PC-9 (cell line): Measurements from ENCODE around the gene MTHFSD.

Source experiments
- EZH2 ChIP-seq: fragments of 200-600 bp; sonication (generic); IDR thresholded peaks from 2 replicates; pipeline ENCODE4 v1.8.0; 2017; ENCODE audit warnings: antibody characterized with exemption, low read depth
- TF ChIP-seq, protein P1 (sequence below): fragments of 200-600 bp; sonication (generic); conservative IDR thresholded peaks from 2 replicates; pipeline ENCODE4 v1.6.1; 2017; ENCODE audit warnings: mixed run types, antibody characterized with exemption, mild to moderate bottlenecking, moderate library complexity

DNA sequence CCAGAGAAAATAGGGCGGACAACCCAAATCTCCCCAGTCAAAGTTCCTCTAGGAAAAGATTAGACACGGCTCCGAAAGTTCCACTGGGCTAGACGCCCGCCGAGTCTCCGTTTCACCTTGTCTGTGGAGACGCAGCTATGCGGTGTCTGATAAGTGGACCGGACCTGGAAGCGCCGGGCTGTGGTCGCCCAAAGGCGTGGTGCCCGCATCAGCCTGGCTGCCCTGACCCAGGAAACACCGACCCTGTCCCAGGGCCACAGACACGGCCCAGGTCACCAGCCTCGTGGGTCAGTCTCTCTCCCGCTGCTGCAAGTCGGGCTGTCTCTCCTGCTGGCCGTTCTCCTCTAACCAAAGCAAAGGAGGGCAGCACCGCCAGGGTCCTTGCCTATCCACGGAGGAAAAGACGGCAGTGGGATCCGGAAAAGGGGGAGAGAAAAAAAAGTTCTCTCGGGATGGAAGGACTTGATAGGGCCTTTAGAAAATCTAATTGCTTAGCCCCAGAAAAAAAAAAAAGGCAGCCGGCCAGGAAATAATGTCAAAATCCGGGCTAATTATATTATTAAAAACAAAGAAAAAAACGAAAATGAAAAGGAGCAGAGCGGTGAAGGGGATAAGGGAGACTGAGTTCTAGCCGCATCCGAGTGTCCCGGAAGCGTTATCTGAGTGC lies 58.6 kb downstream of the MTHFSD start:
- TF ChIP-seq, protein P1, sequence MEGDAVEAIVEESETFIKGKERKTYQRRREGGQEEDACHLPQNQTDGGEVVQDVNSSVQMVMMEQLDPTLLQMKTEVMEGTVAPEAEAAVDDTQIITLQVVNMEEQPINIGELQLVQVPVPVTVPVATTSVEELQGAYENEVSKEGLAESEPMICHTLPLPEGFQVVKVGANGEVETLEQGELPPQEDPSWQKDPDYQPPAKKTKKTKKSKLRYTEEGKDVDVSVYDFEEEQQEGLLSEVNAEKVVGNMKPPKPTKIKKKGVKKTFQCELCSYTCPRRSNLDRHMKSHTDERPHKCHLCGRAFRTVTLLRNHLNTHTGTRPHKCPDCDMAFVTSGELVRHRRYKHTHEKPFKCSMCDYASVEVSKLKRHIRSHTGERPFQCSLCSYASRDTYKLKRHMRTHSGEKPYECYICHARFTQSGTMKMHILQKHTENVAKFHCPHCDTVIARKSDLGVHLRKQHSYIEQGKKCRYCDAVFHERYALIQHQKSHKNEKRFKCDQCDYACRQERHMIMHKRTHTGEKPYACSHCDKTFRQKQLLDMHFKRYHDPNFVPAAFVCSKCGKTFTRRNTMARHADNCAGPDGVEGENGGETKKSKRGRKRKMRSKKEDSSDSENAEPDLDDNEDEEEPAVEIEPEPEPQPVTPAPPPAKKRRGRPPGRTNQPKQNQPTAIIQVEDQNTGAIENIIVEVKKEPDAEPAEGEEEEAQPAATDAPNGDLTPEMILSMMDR, result no peak
- no peak for TF ChIP-seq EZH2
